Mesodermal cell (in vitro differentiated cells): ENCODE measurements around the gene CXorf51A. TPM values are rescaled to one million over a fixed set of nuclear protein-coding genes. Genes with fewer than 3 reads are reported as not detected.
"Not testable (repeated sequence)": the region's sequence is repeated elsewhere in the genome, so short reads cannot be mapped to it uniquely, and the experiment has no call there.

Experiments
- H3K27ac ChIP-seq: 2 replicates; pipeline ENCODE4 v1.7.0; 2013; ENCODE audit warnings: mild to moderate bottlenecking, low read depth, low read length, moderate library complexity; ENCODE audit not compliant: severe bottlenecking
- H3K36me3 ChIP-seq: 2 replicates; pipeline ENCODE4 v1.7.1; 2013; ENCODE audit warnings: mild to moderate bottlenecking, low read length, moderate library complexity; ENCODE audit not compliant: control insufficient read depth, insufficient read depth
- H3K4me1 ChIP-seq: one replicate; pipeline ENCODE4 v1.7.1; 2013; ENCODE audit warnings: mild to moderate bottlenecking, low read length; ENCODE audit not compliant: insufficient read depth, control insufficient read depth, poor library complexity, severe bottlenecking
- H3K4me3 ChIP-seq: 2 replicates; pipeline ENCODE4 v1.7.0; 2013; ENCODE audit warnings: low read length, control low read depth, mild to moderate bottlenecking; ENCODE audit not compliant: insufficient read depth, poor library complexity, severe bottlenecking; ENCODE audit errors: extremely low read depth
- H3K9me3 ChIP-seq: 2 replicates; pipeline ENCODE4 v1.7.1; 2013; ENCODE audit warnings: mild to moderate bottlenecking, low read length, moderate library complexity; ENCODE audit not compliant: control insufficient read depth
- WGBS, 2 experiments: methylation state at CpG; one replicate each; pipeline ENCODE4 v1.1.5; 2013; ENCODE audit warnings: missing lambda C conversion rate in 2 of 2; ENCODE audit not compliant: insufficient coverage in 2 of 2; 5-methylcytosine and 5-hydroxymethylcytosine counted together
- polyA plus RNA-seq, 2 experiments: library from polyadenylated mRNA; stranded (reverse); fragments of 50-300 nt; gene quantifications; one replicate each; pipeline ENCODE4 v1.2.3, GENCODE V29; 2013

The CXorf51A gene
- polyA plus RNA-seq (2013, experiment 1 of 2): not detected
- polyA plus RNA-seq (2013, experiment 2 of 2): not detected

- not testable (repeated sequence) for H3K9me3 ChIP-seq, H3K4me3 ChIP-seq, H3K36me3 ChIP-seq, H3K27ac ChIP-seq, H3K4me1 ChIP-seq
- no CpG with 5 or more reads among the region's 3 CpGs for WGBS, 2 experiments
Measured at GRCh38 chrX:146814644-146815043, at the start of gene CXorf51A. TSS of gene CXorf51A (minus strand) at chrX:146814744. CDS start at chrX:146814723, 21 bp downstream.

GRCh38 chrX:146863566-146863965 lies 49.0 kb upstream of the CXorf51A start:
- WGBS, 2 experiments: no CpG with 5 or more reads among the region's 1 CpG
- Histone ChIP-seq H3K9me3 (no peaks in the 10 kb centered on the region), H3K4me1 (no peaks in the 10 kb centered on the region), H3K36me3 (no peaks in the 10 kb centered on the region), H3K27ac (no peak overlapping the region), H3K4me3 (no peak overlapping the region)

- Histone ChIP-seq H3K9me3 (peaks cover 3% of the 10 kb centered on the region), H3K36me3 (no peaks in the 10 kb centered on the region), H3K27ac (no peak overlapping the region), H3K4me1 (no peaks in the 10 kb centered on the region), H3K4me3 (no peak overlapping the region)
- WGBS, 2 experiments: no CpG with 5 or more reads among the region's 2 CpGs
Measured at GRCh38 chrX:146854281-146854680, 39.7 kb upstream of the CXorf51A start.

GRCh38 chrX:146831994-146832393 lies 17.4 kb upstream of the CXorf51A start:
- Histone ChIP-seq H3K36me3 (no peaks in the 10 kb centered on the region), H3K27ac (no peak overlapping the region), H3K4me1 (no peaks in the 10 kb centered on the region), H3K4me3 (no peak overlapping the region), H3K9me3 (no peaks in the 10 kb centered on the region)
- WGBS, 2 experiments: 71% methylated on average over 1 of the region's 4 CpGs; no CpG with 5 or more reads in 1 of the 2 experiments

GRCh38 chrX:146809471-146809870 lies 5.1 kb downstream of the CXorf51A start, which contains the start of gene CXorf51B:
TSS of gene CXorf51B (plus strand) at chrX:146809771. CDS start at chrX:146809792, 21 bp downstream.
- not testable (repeated sequence) for H3K4me1 ChIP-seq, H3K9me3 ChIP-seq, H3K4me3 ChIP-seq, H3K27ac ChIP-seq, H3K36me3 ChIP-seq
- WGBS, 2 experiments: no CpG with 5 or more reads among the region's 3 CpGs
